Breast epithelium (tissue), 4 donors: ENCODE data around the gene CTNNA1. TPM values are rescaled to one million over a fixed set of nuclear protein-coding genes. Genes with fewer than 3 reads are reported as not detected.
"Not testable (repeated sequence)": the region's sequence is repeated elsewhere in the genome, so short reads cannot be mapped to it uniquely, and the experiment has no call there.

Source experiments
- DNase-seq, 2 donors: peaks; one replicate each; pipeline ENCODE4 v3.0.0-alpha.2; 2019; ENCODE audit warnings: low spot score in 2 of 2
- H3K27ac ChIP-seq, 2 donors: fragments of 200-600 bp; sonication (generic) in 1 of 2; one replicate each; pipeline ENCODE4 v1.5.1; 2016 to 2019; ENCODE audit warnings: mild to moderate bottlenecking in 1 of 2
- H3K27me3 ChIP-seq, 2 donors: fragments of 200-600 bp; sonication (generic) in 1 of 2; one replicate each; pipeline versions ENCODE4 v1.5.1 to v1.6.0; 2017 to 2019; ENCODE audit warnings: control low read depth in 1 of 2, mild to moderate bottlenecking in 1 of 2
- H3K36me3 ChIP-seq: fragments of 200-600 bp; one replicate; pipeline ENCODE4 v1.5.1; 2019
- H3K4me1 ChIP-seq, 2 donors: fragments of 200-600 bp; sonication (generic); one replicate each; pipeline ENCODE4 v1.5.1; 2016 to 2019; ENCODE audit warnings: control low read depth in 1 of 2
- H3K4me3 ChIP-seq, 3 donors: fragments of 200-600 bp; sonication (generic); 1 replicate in 2 of 3; 2 replicates in 1 of 3; pipeline ENCODE4 v1.5.1; 2016 to 2019; ENCODE audit warnings: mild to moderate bottlenecking in 3 of 3, moderate library complexity in 2 of 3
- H3K9me3 ChIP-seq, 2 donors: fragments of 200-600 bp; sonication (generic) in 1 of 2; one replicate each; pipeline ENCODE4 v1.5.1; 2016 to 2019; ENCODE audit warnings: control low read depth in 1 of 2
- CTCF ChIP-seq, 3 donors: fragments of 450-650 bp; IDR thresholded peaks; one replicate each; pipeline ENCODE4 v1.5.1; 2016 to 2017; ENCODE audit warnings: antibody characterized with exemption in 3 of 3, mild to moderate bottlenecking in 3 of 3, moderate library complexity in 3 of 3
- POLR2A ChIP-seq: fragments of 450-650 bp; IDR thresholded peaks from one replicate; pipeline ENCODE4 v1.6.1; 2016; ENCODE audit warnings: antibody characterized with exemption, mild to moderate bottlenecking, moderate library complexity
- POLR2AphosphoS5 ChIP-seq, 3 donors: sonication (generic); formaldehyde crosslinking; IDR thresholded peaks; one replicate each; pipeline ENCODE4 v1.6.1; 2017; ENCODE audit warnings: antibody characterized with exemption in 3 of 3
- intact Hi-C: fragments of 100-400 bp; cut with DNase I; formaldehyde crosslinking; loops from one replicate; pipeline ENCODE4 v1.15.1; 2023; ENCODE audit warnings: low total_unique reads
- total RNA-seq, 3 donors: library from RNA; depleted of rRNA; stranded (reverse); fragments of >200 nt; gene quantifications; one replicate each; pipeline ENCODE4 v1.1.0, GENCODE V29; 2016

CTNNA1 gene
- total RNA-seq: 100 to 1,000 TPM; 314 to 389 (median 321) TPM

GRCh38 chr5:138752951-138753793 is at the start of gene CTNNA1:
CTNNA1 (plus strand) TSS chr5:138753425; CDS start chr5:138781925, 28,500 bp downstream.
- TF ChIP-seq CTCF (IDR thresholded peaks at IDR 0.05): peak in 1 of 3 donors; percentile 28
- peak in 2 of 3 donors; percentile 48 to 79 for TF ChIP-seq POLR2AphosphoS5 (IDR thresholded peaks at IDR 0.05)
- peak; percentile 25 for TF ChIP-seq POLR2A
- intact Hi-C loops: no loop called here
- H3K9me3 ChIP-seq: peaks cover 0 to under 1% of the 10 kb centered on the region in 2 donors
- DNase-seq: peak; percentile 79 to 81
- H3K4me3 ChIP-seq: peak within 1 kb of the TSS; percentile 72 to 93 (median 90)
- H3K4me1 ChIP-seq: peaks cover 0 to 8% of the 10 kb centered on the region in 2 donors
- H3K36me3 ChIP-seq: no peaks in the 10 kb centered on the region
- peak within 1 kb of the TSS; percentile 99 to 100 for H3K27ac ChIP-seq
- no peaks in the 10 kb centered on the region for H3K27me3 ChIP-seq

- H3K36me3 ChIP-seq, intact Hi-C loops, H3K4me3 ChIP-seq, H3K4me1 ChIP-seq, H3K9me3 ChIP-seq, H3K27me3 ChIP-seq, H3K27ac ChIP-seq, DNase-seq: not testable (repeated sequence)
These were observed 49.4 kb upstream of the CTNNA1 start for GRCh38 chr5:138703777-138704176.

- intact Hi-C loops: no loop called here
- no peak for DNase-seq
- Histone ChIP-seq H3K9me3 (no peaks in the 10 kb centered on the region), H3K36me3 (no peaks in the 10 kb centered on the region), H3K4me3 (no peak overlapping the region), H3K27ac (no peak overlapping the region), H3K27me3 (no peaks in the 10 kb centered on the region), H3K4me1 (no peaks in the 10 kb centered on the region)
- TF ChIP-seq CTCF (IDR thresholded peaks at IDR 0.05) (no peak), POLR2A (no peak), POLR2AphosphoS5 (IDR thresholded peaks at IDR 0.05) (no peak)
These were observed 48.2 kb upstream of the CTNNA1 start for GRCh38 chr5:138705007-138705406.

- H3K27me3 ChIP-seq: no peaks in the 10 kb centered on the region
- H3K4me3 ChIP-seq: no peak overlapping the region
- DNase-seq: no peak
- no peaks in the 10 kb centered on the region for H3K9me3 ChIP-seq
- no peak for TF ChIP-seq CTCF (IDR thresholded peaks at IDR 0.05)
- TF ChIP-seq POLR2AphosphoS5 (IDR thresholded peaks at IDR 0.05): no peak
- TF ChIP-seq POLR2A: no peak
- intact Hi-C loops: no loop called here
- no peaks in the 10 kb centered on the region for H3K36me3 ChIP-seq
- H3K27ac ChIP-seq: no peak overlapping the region
- no peaks in the 10 kb centered on the region for H3K4me1 ChIP-seq
These were observed 47.7 kb upstream of the CTNNA1 start for GRCh38 chr5:138705567-138705966.

- H3K36me3 ChIP-seq: no peaks in the 10 kb centered on the region
These were observed 46.4 kb upstream of the CTNNA1 start for GRCh38 chr5:138706655-138707480.

More at GRCh38 chr5:138706655-138707480, 46.4 kb upstream of the CTNNA1 start:
- Histone ChIP-seq H3K9me3 (no peaks in the 10 kb centered on the region), H3K4me1 (no peaks in the 10 kb centered on the region), H3K27ac (no peak overlapping the region), H3K4me3 (no peak overlapping the region), H3K27me3 (no peaks in the 10 kb centered on the region)
- no peak for DNase-seq
- intact Hi-C loops: loop anchor here (1.0 kb wide), 1 partner anchor 17 kb away; no protein-coding TSS in a partner anchor
- no peak for TF ChIP-seq CTCF (IDR thresholded peaks at IDR 0.05)
- no peak for TF ChIP-seq POLR2AphosphoS5 (IDR thresholded peaks at IDR 0.05)
- TF ChIP-seq POLR2A: no peak
